Mucosa of descending colon (tissue), 3 donors: ENCODE measurements around the gene OR8H1. TPM values are rescaled to one million over a fixed set of nuclear protein-coding genes. Genes with fewer than 3 reads are reported as not detected.

ENCODE experiments used
- ATAC-seq: fragments of 200-7000 bp; cut with Tn5 transposase; one replicate; pipeline ENCODE4 v1.9.1; 2020; ENCODE audit warnings: mild to moderate bottlenecking, moderate library complexity
- DNase-seq, 3 donors: peaks; one replicate each; pipeline ENCODE4 v3.0.0-alpha.2; 2020
- H3K36me3 ChIP-seq: fragments of 200-600 bp; one replicate; pipeline ENCODE4 v1.8.0; 2021; ENCODE audit warnings: low read depth, mild to moderate bottlenecking
- H3K4me1 ChIP-seq: fragments of 200-600 bp; one replicate; pipeline ENCODE4 v1.8.0; 2021; ENCODE audit warnings: low read depth, mild to moderate bottlenecking
- H3K4me3 ChIP-seq: fragments of 200-600 bp; one replicate; pipeline ENCODE4 v1.8.0; 2021; ENCODE audit warnings: mild to moderate bottlenecking
- H3K9me3 ChIP-seq: fragments of 200-600 bp; one replicate; pipeline ENCODE4 v1.8.0; 2021; ENCODE audit warnings: mild to moderate bottlenecking
- intact Hi-C, 2 donors: fragments of 100-400 bp; cut with DNase I in 1 of 2; cut with micrococcal nuclease in 1 of 2; formaldehyde crosslinking; loops; one replicate each; pipeline versions ENCODE4 v1.11.0 to v1.11.1; 2022; cut with DNase I, micrococcal nuclease
- total RNA-seq, 3 donors: library from RNA; stranded (reverse); fragmentation: NEBNext Ultra II Directional in 2 of 3; extraction: Animal tissue kit (Norgen Biotek cat#: 25700) in 2 of 3; gene quantifications; one replicate each; pipeline versions ENCODE4 v1.2.1 to v1.2.4, GENCODE V29; 2021 to 2023
- TF ChIP-seq, protein P1 (sequence below): fragments of 200-600 bp; IDR thresholded peaks from one replicate; pipeline ENCODE4 v1.8.0; 2022; ENCODE audit warnings: antibody characterized with exemption, mild to moderate bottlenecking
- donor health status: DM: no; HTN: no; CAD: no; lungs with moderate emphysema.
- donor health status: DM: no; HTN: no; CAD: no.
- donor health status: DM: no; HTN: yes; CAD: no.

The OR8H1 gene
- total RNA-seq, 3 donors from 2014 or later, result not detected

DNA sequence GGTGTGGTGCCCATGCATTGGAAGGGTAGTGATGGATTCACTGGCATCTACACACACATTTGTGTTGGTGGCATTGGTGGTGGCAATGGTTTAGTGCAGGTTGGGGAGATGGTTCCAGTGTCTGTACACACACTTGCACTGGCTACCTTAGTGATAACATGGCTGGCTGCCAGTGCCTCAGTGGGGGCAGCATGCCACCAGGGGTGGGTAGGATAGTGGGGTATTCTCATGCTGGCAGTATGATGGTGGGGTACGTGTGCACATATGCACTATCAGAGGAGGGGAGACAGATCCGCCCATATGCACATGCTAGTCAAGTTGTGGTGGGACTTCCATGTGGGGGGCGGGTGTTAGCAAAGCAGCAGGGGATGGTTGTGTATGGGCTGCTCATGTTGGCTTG lies 15.8 kb upstream of the OR8H1 start:
- ATAC-seq, result no peak
- Histone ChIP-seq H3K4me3 (no peak overlapping the region), H3K9me3 (no peaks in the 10 kb centered on the region), H3K36me3 (no peaks in the 10 kb centered on the region), H3K4me1 (no peaks in the 10 kb centered on the region)
- intact Hi-C loops, result no loop called here
- DNase-seq, result no peak
- TF ChIP-seq, protein P1, sequence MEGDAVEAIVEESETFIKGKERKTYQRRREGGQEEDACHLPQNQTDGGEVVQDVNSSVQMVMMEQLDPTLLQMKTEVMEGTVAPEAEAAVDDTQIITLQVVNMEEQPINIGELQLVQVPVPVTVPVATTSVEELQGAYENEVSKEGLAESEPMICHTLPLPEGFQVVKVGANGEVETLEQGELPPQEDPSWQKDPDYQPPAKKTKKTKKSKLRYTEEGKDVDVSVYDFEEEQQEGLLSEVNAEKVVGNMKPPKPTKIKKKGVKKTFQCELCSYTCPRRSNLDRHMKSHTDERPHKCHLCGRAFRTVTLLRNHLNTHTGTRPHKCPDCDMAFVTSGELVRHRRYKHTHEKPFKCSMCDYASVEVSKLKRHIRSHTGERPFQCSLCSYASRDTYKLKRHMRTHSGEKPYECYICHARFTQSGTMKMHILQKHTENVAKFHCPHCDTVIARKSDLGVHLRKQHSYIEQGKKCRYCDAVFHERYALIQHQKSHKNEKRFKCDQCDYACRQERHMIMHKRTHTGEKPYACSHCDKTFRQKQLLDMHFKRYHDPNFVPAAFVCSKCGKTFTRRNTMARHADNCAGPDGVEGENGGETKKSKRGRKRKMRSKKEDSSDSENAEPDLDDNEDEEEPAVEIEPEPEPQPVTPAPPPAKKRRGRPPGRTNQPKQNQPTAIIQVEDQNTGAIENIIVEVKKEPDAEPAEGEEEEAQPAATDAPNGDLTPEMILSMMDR, result no peak

DNA sequence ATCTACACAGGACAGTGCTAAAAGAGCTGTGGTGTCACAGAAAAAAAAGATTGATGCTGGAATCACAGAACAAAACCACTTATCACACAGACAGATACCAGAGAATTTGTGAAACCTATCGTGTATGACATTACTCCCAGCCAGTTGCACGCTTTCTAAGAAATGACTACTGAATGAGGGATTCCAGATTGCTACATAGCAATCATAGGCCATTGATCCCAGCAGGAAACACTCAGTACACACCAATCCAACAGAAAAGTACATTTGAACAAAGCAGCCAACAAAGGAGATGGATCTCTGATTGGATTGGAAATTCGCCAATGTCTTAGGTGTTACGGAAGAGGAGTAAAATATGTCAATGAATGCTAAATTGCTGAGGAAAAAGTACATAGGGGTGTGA lies 4.8 kb upstream of the OR8H1 start:
- H3K9me3 ChIP-seq, result no peaks in the 10 kb centered on the region
- intact Hi-C loops, result no loop called here
- H3K4me1 ChIP-seq, result no peaks in the 10 kb centered on the region
- no peak for ATAC-seq
- no peak overlapping the region for H3K4me3 ChIP-seq
- TF ChIP-seq, protein P1, result no peak
- no peaks in the 10 kb centered on the region for H3K36me3 ChIP-seq
- no peak for DNase-seq

DNA sequence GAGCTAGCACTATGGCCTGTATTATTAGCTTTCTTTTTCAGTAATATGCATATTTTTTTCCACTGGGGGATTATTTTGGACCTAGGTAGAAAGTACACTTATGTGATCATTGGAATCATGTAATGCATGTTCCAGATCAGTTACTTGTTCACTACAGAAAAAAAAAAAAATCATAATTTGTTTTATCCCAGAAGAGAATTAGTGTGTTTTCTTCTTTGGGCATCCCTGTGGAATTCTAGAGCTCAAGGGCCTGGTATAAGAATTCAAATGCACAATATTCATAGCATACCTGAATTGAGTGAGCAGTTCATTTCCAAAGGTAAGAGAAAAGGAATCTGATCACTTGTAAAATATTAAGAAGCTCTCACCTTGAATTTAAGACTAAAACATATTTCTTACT lies 18.2 kb downstream of the OR8H1 start, which contains the start of gene OR5T1:
TSS of gene OR5T1 (plus strand) at position 301 of the 400 bp plus-strand sequence. CDS start 1,485 bp downstream, outside the sequence.
- DNase-seq (no peak), ATAC-seq (no peak)
- no peaks in the 10 kb centered on the region for H3K36me3 ChIP-seq
- H3K4me3 ChIP-seq, result no peak within 1 kb of the TSS
- H3K4me1 ChIP-seq, result no peaks in the 10 kb centered on the region
- TF ChIP-seq, protein P1, result no peak
- intact Hi-C loops, result no loop called here
- H3K9me3 ChIP-seq, result no peaks in the 10 kb centered on the region

DNA sequence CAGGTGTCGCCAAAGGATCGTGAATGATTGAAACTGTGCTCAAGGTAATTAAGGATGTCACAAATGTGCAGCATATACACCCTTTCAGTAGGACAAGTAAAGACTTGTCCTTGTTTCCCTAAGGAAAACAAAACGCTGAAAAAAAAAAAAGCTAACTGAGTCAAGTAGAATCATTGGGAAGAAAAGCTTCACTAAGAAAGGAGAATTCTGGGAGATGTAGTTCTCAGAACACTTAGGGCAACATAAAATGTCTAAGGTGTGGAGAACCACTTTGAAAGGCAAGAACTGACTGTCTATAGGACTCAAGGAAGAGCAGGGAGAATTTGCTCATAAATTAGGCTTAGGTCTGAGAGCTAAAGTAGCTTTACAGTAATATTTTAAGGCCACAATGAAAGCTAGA lies 21.0 kb downstream of the OR8H1 start:
- no peaks in the 10 kb centered on the region for H3K36me3 ChIP-seq
- no peak for DNase-seq
- no peaks in the 10 kb centered on the region for H3K4me1 ChIP-seq
- H3K4me3 ChIP-seq, result no peak overlapping the region
- TF ChIP-seq, protein P1, result no peak
- intact Hi-C loops, result no loop called here
- no peaks in the 10 kb centered on the region for H3K9me3 ChIP-seq
- ATAC-seq, result no peak

DNA sequence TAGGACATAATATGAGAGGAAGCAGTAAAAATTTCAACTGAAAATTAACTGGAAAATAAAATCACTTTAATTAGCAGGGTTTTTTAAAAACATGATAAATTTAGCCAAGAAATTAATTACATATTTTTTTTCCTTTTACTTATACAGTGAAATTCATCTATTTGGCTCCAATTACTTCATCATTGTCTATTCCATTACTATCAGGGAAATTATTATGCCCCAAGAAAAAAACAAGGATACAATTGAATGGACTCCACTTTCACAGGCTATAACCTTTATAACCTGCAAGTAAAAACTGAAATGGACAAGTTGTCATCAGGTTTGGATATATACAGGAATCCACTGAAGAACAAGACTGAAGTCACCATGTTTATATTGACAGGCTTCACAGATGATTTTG lies 40.1 kb downstream of the OR8H1 start, which contains the start of gene OR5T3:
TSS of gene OR5T3 (plus strand) at position 301 of the 400 bp plus-strand sequence. CDS start at position 301, 0 bp downstream.
- H3K9me3 ChIP-seq, result no peaks in the 10 kb centered on the region
- no peak within 1 kb of the TSS for H3K4me3 ChIP-seq
- DNase-seq (no peak), ATAC-seq (no peak)
- H3K36me3 ChIP-seq, result no peaks in the 10 kb centered on the region
- intact Hi-C loops, result no loop called here
- H3K4me1 ChIP-seq, result no peaks in the 10 kb centered on the region
- TF ChIP-seq, protein P1, result no peak

Other genes starting within 250 kb of the OR8H1 start
- not detected for gene OR8I2, start 198.9 kb downstream of the OR8H1 start, total RNA-seq
- gene OR8H2, start 188.6 kb downstream of the OR8H1 start, total RNA-seq, result not detected
- not detected for gene OR8H3, start 169.9 kb downstream of the OR8H1 start, total RNA-seq
- gene OR8J3, start 152.1 kb downstream of the OR8H1 start, total RNA-seq, result not detected
- gene OR8K5, start 131.9 kb downstream of the OR8H1 start, total RNA-seq, result not detected
- gene OR5J2, start 115.6 kb downstream of the OR8H1 start, total RNA-seq, result not detected
- gene OR5T2, start 58.0 kb downstream of the OR8H1 start, total RNA-seq, result not detected
- gene OR5T3, start 40.0 kb downstream of the OR8H1 start, total RNA-seq, result not detected
- not detected for gene OR5T1, start 18.1 kb downstream of the OR8H1 start, total RNA-seq
- gene OR8K3, start 22.9 kb upstream of the OR8H1 start, total RNA-seq, result not detected
- gene OR8K1, start 53.8 kb upstream of the OR8H1 start, total RNA-seq, result not detected
- gene OR8J1, start 62.0 kb upstream of the OR8H1 start, total RNA-seq, result not detected
- gene OR8U1, start 83.4 kb upstream of the OR8H1 start, total RNA-seq, result not detected
- gene OR5AL1, start 120.4 kb upstream of the OR8H1 start, total RNA-seq, result not detected
- gene OR5M3, start 181.1 kb upstream of the OR8H1 start, total RNA-seq, result not detected
- gene OR5M8, start 199.1 kb upstream of the OR8H1 start, total RNA-seq, result not detected